ENCODE data around the gene GOLGA1. TPM values are rescaled to one million over a fixed set of nuclear protein-coding genes. Genes with fewer than 3 reads are reported as not detected.

The GOLGA1 gene
- total and polyA plus RNA-seq, 2 of the 13 experiments (the other 11 are each of a cell fraction or from before 2014, with no cell fraction given), result 12.7 to 15.9 TPM

DNA sequence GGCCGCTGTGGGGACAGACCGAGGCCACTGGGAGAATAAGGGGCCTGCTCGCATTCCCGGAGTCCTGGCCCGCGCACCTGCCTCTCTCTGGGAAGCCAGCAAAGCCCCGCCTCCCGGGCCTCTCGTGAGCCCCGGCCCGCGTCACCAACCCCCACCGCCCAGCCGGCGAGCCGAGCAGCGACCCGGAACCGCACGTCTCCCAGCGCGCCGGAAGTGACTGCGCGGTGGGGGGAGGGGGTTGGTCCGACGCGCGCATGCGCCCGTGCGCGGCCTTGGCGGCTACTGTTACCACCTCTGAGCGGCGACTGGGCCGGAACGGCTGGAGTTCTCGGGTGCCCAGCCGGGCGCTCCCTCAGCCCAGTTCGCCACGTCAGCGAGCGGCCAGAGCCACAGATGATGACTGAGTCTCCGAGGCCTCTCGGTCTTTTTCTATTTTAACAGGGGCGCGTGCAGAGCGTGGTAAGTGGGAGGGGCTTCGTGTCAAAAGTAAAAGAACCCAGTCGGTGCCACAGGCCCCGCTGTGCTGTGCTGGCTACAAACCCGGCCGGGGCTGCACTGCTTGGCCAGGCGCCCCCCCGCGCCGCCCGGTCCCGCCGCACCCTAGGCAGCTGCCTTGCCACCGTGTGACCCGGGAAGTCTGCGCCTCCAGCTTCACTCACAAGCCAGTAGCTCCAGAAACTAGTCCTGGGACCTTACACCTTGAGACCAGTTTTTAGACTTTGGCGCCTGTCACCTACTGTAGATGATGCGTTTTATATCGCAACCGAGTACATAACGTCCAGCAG, at the start of gene GOLGA1 (continued):
- TF ChIP-seq AHDC1 (CRISPR knock-in tag; IDR thresholded peaks at IDR 0.05; ENCODE audit: borderline replicate concordance) (0 out of 2 replicates have a peak, but pooled peaks have one; percentile 11), SRSF4 (IDR thresholded peaks at IDR 0.05; ENCODE audit: low read depth, low read length, poor library complexity, severe bottlenecking) (no peak), TRIM24 (CRISPR knock-in tag; IDR thresholded peaks at IDR 0.05) (no peak), ZNF160 (CRISPR knock-in tag; IDR thresholded peaks at IDR 0.05) (0 out of 2 replicates have a peak, but pooled peaks have one; percentile 83), ZNF12 (CRISPR knock-in tag; IDR thresholded peaks at IDR 0.05) (0 out of 2 replicates have a peak, but pooled peaks have one; percentile 6), HDAC1 (CRISPR knock-in tag; IDR thresholded peaks at IDR 0.05) (peak; percentile 85), ZNF251 (CRISPR knock-in tag; IDR thresholded peaks at IDR 0.05) (no peak), EHMT2 (IDR thresholded peaks at IDR 0.05; ENCODE audit: borderline replicate concordance, low read depth, low read length) (no peak), CCAR2 (optimal IDR thresholded peaks at IDR 0.05; ENCODE audit: low read depth, low read length) (no peak), THRA (CRISPR knock-in tag; IDR thresholded peaks at IDR 0.05; ENCODE audit: borderline replicate concordance) (peak; percentile 67), MAFG (CRISPR knock-in tag; IDR thresholded peaks at IDR 0.05) (no peak), ZEB1 (IDR thresholded peaks at IDR 0.05; ENCODE audit: insufficient replicate concordance, low read depth) (no peak)
- TF ChIP-seq, protein P1, sequence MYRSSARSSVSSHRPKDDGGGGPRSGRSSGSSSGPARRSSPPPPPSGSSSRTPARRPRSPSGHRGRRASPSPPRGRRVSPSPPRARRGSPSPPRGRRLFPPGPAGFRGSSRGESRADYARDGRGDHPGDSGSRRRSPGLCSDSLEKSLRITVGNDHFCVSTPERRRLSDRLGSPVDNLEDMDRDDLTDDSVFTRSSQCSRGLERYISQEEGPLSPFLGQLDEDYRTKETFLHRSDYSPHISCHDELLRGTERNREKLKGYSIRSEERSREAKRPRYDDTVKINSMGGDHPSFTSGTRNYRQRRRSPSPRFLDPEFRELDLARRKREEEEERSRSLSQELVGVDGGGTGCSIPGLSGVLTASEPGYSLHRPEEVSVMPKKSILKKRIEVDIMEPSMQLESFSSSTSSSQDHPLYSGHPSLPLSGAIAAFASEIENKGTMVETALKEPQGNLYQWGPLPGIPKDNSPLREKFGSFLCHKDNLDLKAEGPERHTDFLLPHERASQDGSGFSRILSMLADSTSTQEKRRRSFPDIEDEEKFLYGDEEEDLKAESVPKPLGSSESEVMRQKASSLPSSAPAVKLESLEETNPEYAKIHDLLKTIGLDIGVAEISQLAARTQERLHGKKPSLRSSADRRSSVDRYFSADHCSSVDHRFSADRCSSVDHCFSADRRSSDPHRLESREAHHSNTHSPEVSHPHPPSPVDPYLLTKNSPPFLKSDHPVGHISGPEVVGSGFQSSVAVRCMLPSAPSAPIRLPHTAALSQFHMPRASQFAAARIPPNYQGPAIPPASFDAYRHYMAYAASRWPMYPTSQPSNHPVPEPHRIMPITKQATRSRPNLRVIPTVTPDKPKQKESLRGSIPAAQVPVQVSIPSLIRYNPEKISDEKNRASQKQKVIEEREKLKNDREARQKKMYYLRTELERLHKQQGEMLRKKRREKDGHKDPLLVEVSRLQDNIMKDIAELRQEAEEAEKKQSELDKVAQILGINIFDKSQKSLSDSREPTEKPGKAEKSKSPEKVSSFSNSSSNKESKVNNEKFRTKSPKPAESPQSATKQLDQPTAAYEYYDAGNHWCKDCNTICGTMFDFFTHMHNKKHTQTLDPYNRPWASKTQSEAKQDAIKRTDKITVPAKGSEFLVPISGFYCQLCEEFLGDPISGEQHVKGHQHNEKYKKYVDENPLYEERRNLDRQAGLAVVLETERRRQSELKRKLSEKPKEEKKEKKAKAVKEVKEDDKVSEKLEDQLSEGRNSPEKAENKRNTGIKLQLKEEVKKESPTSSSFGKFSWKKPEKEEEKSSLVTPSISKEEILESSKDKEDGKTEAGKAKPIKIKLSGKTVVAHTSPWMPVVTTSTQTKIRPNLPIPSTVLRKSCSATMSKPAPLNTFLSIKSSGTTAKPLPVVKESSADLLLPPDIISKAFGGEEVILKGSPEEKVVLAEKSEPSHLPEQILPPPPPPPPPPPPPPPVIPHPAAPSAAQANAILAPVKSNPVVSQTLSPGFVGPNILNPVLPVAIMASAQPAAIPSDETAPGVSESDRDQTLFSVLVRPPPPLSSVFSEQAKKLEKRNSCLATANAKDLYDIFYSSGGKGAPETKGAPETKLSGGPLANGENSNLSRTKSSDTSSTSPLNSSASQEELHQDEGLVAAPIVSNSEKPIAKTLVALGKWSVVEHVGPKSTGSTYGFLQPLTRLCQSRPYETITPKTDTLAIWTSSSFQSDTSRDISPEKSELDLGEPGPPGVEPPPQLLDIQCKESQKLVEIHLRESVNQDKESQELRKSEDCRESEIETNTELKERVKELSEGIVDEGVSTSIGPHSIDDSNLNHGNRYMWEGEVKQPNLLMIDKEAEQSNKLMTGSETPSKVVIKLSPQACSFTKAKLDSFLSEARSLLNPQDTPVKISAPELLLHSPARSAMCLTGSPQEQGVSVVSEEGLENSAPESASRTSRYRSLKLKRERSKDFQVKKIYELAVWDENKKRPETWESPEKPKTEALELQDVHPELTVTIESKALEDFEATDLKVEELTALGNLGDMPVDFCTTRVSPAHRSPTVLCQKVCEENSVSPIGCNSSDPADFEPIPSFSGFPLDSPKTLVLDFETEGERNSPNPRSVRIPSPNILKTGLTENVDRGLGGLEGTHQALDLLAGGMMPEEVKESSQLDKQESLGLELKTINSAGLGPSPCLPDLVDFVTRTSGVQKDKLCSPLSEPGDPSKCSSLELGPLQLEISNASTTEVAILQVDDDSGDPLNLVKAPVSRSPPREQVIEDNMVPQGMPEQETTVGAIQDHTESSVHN (CRISPR knock-in tag; IDR thresholded peaks at IDR 0.05), result no peak

Measured in HepG2 (cell line).